HG03139 (cell line): Measurements from ENCODE around the gene TRAPPC3.
"Not testable (repeated sequence)": the region's sequence is repeated elsewhere in the genome, so short reads cannot be mapped to it uniquely, and the experiment has no call there.

ENCODE experiments used
- ATAC-seq: cut with Tn5 transposase; IDR thresholded peaks from one replicate; pipeline ENCODE4 v1.9.1; 2021; ENCODE audit not compliant: unreplicated experiment

Gene TRAPPC3

GRCh38 chr1:36166938-36167905 is 17.9 kb upstream of the TRAPPC3 start:
- ATAC-seq, result no peak

GRCh38 chr1:36166136-36166535 is 16.9 kb upstream of the TRAPPC3 start:
- no peak for ATAC-seq

DNA sequence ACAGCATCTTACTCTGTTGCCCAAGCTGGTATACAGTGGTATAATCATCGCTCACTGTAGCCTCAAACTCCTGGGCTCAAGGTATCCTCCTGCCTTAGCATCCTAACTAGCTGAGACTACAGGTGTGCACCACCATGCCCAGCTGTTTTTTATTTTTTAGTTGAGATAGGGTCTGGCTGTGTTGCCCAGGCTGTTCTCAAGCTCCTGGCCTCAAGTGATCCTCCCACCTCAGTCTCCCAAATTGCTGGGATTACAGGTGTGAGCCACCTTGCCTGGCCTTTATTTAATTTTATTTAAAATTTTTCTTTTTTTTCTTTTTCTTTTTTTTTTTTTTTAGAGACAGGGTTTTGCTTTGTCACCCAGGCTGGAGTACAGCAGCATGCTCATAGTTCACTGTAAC is 15.9 kb upstream of the TRAPPC3 start:
- no peak for ATAC-seq

GRCh38 chr1:36164361-36164760 is 15.1 kb upstream of the TRAPPC3 start:
- no peak for ATAC-seq

GRCh38 chr1:36163426-36163825 is 14.1 kb upstream of the TRAPPC3 start:
- ATAC-seq, result no peak

DNA sequence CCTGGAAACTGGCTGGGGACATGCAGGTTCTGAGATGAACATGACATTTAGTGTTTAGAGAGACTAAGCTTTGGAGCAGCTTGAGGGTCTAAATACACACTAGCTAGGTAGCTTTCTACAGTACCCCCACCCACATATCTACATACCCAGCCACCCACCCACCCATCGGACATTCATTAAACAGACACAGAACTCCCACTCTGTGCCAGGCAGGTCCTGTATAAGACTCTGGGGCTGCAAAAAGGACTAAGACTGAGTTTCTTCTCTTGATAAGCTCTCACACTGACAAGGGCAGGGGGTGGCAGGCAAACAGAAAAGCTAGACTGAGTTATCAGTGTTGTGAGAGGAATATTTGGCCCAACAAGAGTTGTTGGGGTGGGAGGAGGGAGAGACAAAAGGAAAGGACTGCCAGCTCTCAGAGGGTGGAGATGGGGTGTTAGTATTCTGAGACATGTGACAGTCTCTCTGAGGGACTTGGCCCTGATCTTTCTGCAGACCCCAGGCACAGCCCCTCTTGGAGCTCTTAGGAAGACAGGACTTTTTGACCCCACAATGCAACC is 13.5 kb upstream of the TRAPPC3 start:
- no peak for ATAC-seq

- no peak for ATAC-seq
Observed at GRCh38 chr1:36161641-36162531, 12.6 kb upstream of the TRAPPC3 start.

DNA sequence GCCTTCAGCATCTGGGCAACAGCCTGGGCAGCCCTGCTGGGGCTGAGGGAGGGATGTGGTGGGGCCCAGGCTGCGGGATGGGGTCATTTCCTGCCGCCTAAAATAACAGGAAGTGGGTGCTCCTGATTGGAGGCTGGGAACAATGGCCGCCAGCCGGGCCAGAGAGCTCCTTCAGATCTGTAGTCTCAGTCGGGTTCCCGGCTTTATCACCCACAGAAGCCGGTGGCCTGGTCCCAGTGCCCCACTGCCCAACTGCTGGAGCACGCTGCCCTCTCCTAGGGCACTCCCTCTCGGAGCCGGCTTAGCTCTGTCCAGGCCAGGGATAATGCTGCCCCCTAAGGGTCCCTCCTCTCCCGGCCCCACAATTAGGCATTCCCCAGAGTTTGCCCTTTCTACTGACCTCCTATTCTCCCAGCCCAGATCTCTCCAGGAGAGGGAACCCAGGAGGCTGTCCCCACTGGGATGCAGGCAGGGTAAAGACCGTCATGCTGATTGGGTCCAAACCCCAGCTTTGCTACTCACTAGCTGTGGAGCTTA is 11.7 kb upstream of the TRAPPC3 start:
- no peak for ATAC-seq

GRCh38 chr1:36160388-36160948 is 11.2 kb upstream of the TRAPPC3 start:
- ATAC-seq, result no peak

DNA sequence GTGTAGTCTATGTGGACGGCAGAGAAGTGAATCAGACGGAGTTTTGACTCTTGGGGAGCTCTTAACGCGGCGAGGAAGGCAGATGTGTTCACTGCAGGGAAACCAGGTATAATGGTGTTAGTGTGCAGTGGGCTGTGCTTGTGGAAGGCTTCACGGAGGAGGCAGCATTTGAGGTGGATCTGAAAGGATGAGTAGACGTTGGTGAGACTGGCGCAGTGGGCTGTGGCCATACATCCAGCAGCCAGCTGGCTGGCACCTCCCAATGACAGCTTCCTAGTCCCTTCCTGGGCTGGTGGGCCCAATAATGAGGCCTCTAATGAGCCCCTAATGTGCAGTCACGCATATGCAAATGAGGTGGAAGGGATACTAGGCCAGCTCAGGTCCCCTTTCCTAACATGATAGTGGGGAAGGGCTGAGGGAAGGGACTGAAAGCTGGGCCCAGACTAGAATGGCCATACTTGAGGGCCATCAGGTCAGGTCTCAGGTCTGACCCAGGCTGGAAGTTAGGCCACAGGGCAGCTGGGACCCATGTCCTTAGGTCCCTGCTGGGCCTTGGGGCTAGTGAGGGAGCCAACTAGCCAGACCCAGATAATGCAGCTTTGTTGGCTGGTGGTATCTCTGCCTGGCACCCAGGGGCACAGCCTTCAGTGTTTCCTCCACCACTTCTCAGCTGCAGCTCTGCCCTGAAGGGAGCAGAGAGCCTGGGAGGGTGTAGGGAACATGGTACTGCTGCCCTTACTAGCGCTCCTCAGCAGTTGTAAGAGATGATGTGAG is 10.5 kb upstream of the TRAPPC3 start:
- ATAC-seq, result no peak

GRCh38 chr1:36158827-36159252 is 9.6 kb upstream of the TRAPPC3 start:
- ATAC-seq, result not testable (repeated sequence)

- no peak for ATAC-seq
Observed at GRCh38 chr1:36157973-36158826, 8.9 kb upstream of the TRAPPC3 start.

DNA sequence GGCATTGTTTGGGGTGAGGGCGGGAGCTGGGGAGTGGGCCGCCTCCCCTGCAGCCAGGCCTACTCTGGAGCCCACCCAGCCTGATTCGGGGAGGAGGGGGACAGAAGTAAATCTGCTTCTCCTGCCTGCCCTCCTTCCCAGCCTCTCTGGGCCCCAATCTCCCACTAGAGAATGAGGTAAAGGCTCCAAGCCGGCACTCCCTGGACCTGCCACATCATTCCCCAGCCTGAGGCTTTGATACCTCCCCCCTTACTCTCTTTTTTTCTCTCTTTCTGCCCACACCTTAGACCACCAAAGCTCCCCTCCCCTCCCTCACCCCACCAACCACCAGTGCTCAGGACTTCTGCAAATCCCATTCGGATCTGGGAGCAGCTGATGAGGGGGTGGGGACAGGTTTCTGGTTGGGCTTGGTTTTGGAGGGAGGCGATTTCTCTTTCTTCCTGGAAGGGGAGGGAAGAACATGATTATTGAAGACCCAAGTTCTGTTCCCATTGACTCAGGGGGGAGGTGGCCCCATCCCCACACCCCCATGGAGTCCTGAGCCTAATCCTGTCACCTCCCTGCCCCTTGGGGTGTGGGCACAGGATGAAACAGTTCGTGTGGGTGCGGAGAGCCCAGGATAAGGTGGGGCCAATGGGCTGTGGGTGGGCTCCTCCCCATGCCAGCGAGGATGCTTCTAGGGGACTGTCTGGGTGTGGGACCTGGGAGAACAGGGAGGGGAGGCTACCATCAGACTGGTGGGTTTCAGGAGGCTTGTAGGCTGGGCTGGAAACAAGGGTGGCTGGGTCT is 8.0 kb upstream of the TRAPPC3 start:
- no peak for ATAC-seq

- peak; percentile 15 for ATAC-seq
Observed at GRCh38 chr1:36156329-36157114, 7.2 kb upstream of the TRAPPC3 start.

DNA sequence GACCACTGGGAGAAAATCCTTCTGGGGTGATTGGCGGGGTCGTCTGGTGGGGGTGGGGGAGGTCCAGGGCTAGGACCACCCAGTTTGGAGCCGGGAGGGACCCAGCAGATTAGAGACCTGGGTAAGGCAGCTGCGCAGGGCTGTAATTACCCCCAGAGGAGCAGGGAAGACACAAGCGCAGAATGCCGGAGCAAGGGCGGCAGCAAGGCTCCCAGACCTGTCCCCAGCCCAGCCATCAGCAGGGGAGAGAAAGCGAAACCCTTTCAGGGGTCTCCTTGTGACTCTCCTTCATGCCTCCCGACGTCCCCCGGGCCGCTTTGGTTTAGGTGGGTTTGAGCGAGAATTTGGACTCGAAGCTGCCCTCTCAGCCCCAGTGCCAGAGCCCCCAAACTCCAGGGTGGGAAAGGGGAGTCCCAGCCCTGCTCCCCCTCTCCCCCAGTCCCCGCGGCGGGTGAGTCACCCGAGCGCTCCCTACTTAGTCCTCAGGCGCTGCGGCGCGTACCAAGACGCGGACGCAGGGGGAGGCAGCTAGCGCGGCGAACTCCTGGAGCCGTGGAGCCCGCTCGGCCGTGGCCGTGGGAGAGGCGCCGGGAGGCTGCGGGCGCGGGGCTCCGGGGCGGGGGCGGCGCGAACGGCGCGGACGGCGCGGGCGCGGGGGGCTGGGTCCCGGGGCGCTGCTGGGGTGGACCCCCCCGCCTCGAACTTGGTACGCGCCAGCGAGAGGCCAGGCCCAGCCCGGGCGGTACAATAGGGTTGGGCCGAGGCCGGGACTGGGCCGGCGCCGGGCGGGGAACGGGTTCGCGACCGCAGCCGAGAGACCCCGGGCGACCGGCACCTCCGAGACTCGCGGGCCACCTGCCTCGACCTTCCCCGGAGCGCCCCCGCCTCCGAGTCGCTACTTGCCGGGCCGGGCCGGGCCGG is 6.4 kb upstream of the TRAPPC3 start, which contains the start of gene MAP7D1:
Gene MAP7D1, plus strand, starts transcription at position 753 of the 921 bp plus-strand sequence. CDS start 258 bp downstream, outside the sequence.
- peak; percentile 40 for ATAC-seq

GRCh38 chr1:36154765-36155407 is 5.6 kb upstream of the TRAPPC3 start:
- ATAC-seq, result no peak
